ENCODE data around the gene NME8. TPM values are rescaled to one million over a fixed set of nuclear protein-coding genes. Genes with fewer than 3 reads are reported as not detected.

NME8 gene
- total RNA-seq, 1 experiment from 2014 or later = not detected

DNA sequence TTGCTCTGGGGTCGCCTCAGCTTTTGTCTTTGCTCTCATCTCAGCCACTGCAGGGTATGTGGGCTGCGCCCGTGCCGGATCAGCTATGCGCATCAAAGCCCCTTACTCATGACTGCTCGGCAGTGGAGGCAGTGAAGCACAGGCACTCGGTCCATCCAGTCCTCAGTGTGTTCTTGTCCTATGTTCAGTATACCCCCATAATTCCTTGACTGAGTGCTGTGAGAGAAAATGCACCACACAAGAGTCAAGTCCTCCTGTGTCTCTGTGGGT is 99.5 kb downstream of the NME8 start (continued):
- TF ChIP-seq, protein P1, sequence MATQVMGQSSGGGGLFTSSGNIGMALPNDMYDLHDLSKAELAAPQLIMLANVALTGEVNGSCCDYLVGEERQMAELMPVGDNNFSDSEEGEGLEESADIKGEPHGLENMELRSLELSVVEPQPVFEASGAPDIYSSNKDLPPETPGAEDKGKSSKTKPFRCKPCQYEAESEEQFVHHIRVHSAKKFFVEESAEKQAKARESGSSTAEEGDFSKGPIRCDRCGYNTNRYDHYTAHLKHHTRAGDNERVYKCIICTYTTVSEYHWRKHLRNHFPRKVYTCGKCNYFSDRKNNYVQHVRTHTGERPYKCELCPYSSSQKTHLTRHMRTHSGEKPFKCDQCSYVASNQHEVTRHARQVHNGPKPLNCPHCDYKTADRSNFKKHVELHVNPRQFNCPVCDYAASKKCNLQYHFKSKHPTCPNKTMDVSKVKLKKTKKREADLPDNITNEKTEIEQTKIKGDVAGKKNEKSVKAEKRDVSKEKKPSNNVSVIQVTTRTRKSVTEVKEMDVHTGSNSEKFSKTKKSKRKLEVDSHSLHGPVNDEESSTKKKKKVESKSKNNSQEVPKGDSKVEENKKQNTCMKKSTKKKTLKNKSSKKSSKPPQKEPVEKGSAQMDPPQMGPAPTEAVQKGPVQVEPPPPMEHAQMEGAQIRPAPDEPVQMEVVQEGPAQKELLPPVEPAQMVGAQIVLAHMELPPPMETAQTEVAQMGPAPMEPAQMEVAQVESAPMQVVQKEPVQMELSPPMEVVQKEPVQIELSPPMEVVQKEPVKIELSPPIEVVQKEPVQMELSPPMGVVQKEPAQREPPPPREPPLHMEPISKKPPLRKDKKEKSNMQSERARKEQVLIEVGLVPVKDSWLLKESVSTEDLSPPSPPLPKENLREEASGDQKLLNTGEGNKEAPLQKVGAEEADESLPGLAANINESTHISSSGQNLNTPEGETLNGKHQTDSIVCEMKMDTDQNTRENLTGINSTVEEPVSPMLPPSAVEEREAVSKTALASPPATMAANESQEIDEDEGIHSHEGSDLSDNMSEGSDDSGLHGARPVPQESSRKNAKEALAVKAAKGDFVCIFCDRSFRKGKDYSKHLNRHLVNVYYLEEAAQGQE (IDR thresholded peaks at IDR 0.05; ENCODE audit: low read depth) = no peak

Other genes starting within 250 kb of the NME8 start
- not detected for gene GPR141, start 164.8 kb upstream of the NME8 start, total RNA-seq (2021; ENCODE audit: unreplicated experiment)
- gene SFRP4, start 68.2 kb downstream of the NME8 start, total RNA-seq (2021; ENCODE audit: unreplicated experiment) = 0.25 TPM
- gene EPDR1, start 72.0 kb downstream of the NME8 start, total RNA-seq (2021; ENCODE audit: unreplicated experiment) = 8.0 TPM